Raji (cell line): Measurements from ENCODE around the gene VPS35L.

Source experiments
- POLR2A ChIP-seq: IDR thresholded peaks from 2 replicates; pipeline ENCODE4 v1.6.1; 2011; ENCODE audit warnings: low read depth, low read length, control low read depth; ENCODE audit not compliant: insufficient read depth

Gene VPS35L

GRCh38 chr16:19567560-19567959, 12.1 kb downstream of the VPS35L start:
- TF ChIP-seq POLR2A = no peak

GRCh38 chr16:19573997-19574396, 18.5 kb downstream of the VPS35L start:
- TF ChIP-seq POLR2A = no peak

DNA sequence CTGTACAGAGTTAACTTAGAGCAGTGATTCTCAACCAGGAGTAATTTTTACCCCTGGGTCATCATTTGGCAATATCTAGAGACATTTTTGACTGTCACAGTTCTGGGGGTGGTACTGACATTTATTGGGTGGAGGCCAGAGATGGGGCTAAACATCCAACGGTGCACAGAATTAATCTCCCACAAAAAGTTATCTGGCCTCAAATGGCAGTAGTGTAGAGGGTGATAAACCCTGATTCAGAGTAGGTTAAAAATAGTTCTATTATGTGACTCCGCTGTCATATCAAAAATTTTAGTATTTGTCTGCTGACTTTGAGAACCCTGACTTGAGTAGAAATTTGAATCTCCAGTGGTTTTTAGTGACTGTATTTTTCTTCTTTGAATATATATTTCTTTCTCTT, 19.1 kb downstream of the VPS35L start:
- no peak for TF ChIP-seq POLR2A

GRCh38 chr16:19578378-19578971, 23.0 kb downstream of the VPS35L start:
- TF ChIP-seq POLR2A = no peak

- TF ChIP-seq POLR2A = no peak
Measured at GRCh38 chr16:19582050-19582831, 26.7 kb downstream of the VPS35L start.

GRCh38 chr16:19583665-19584300, 28.3 kb downstream of the VPS35L start:
- no peak for TF ChIP-seq POLR2A

DNA sequence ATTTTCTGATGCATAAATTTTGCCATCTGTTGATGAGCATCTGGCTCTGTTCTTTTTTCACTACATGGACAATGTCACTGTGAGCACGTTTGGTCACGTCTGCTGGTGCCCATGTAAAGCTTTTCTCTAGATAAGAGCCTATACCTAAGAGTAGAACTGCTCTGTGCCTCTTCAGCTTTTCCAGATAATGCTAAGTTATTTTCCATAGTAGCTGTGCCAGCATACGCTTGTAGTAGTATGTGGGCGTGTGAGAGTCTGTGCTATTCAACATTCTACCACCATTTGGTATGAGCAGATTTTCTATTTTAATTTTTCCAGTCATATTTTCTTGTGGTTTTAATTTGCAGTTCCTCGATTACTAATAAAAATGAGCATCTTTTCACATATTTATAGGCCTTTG, 33.2 kb downstream of the VPS35L start:
- no peak for TF ChIP-seq POLR2A

DNA sequence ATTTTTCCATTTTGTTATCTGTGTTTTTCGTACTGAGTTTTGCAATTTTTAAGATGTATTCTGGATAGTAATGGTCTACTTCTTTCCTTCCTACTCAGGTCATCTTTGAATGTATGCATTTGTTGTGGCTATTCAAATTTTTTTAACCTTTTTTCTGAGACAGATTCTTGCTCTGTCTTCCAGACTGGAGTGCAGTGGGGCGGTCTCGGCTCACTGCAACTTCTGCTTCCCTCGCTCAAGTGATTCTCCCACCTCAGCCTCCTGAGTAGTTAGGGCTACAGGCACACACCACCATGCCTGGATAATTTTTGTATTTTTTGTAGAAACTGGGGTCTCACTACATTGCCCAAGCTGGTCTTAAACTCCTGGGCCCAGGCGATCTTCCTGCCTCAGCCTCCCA, 33.6 kb downstream of the VPS35L start:
- no peak for TF ChIP-seq POLR2A

DNA sequence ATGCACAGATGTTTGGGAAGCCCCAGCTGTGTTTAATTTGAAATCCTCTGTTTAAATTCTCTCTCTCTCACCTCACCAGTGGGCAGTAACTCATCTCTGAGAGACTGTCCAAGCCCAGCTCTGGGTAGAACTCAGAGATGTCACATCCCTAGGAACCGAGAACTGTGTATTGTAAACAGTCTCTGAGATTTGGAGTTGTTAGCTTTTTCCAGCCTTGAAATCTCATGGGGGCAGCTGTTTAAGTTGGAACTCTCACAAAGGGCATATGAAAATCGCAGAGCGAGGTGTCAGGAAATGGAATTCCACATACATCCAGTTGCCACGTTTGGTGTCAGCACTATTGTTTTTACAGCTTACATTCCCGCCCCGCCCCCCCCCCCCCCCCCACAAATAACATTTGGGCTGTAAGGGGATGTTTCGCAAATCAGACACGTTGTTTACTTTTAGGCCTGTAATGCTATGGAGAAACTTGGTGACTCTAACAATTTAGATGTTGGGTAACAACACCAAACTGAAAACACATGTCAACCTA, 34.3 kb downstream of the VPS35L start:
- TF ChIP-seq POLR2A = no peak

DNA sequence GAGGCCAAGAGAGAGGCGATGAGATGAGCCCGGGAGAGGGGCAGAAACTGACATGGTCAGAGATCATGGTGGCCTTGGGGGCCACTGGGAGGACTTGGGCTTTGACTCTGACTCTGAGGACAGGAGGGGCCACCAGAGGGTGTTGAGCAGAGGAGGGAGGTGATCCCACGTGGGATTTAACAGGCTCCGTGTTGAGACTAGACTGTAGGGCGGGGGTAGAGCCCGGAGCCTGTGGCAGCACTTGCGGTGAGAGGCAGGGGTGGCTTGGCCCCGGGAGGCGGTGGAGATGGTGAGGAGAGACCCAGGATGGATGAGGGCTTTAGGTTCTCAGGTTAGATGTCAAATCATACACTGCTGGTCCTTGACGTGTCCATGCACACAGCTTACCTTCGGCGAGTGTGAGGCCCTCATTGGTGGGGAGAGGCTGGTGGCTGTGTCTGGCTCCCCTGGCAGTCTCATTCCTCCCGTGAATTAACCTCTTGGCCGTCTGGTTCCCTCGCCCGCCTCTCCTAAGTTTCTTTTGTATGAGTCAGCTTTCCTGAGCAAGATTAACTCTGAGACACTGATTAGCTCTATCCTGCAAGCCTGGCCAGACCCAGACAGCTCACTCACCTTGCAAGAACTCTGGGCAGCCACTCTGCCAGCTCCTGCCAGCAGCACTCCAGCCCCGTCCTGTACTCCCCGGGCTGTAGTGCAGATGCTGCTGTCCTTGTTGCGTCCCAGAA, 39.7 kb downstream of the VPS35L start:
- no peak for TF ChIP-seq POLR2A

DNA sequence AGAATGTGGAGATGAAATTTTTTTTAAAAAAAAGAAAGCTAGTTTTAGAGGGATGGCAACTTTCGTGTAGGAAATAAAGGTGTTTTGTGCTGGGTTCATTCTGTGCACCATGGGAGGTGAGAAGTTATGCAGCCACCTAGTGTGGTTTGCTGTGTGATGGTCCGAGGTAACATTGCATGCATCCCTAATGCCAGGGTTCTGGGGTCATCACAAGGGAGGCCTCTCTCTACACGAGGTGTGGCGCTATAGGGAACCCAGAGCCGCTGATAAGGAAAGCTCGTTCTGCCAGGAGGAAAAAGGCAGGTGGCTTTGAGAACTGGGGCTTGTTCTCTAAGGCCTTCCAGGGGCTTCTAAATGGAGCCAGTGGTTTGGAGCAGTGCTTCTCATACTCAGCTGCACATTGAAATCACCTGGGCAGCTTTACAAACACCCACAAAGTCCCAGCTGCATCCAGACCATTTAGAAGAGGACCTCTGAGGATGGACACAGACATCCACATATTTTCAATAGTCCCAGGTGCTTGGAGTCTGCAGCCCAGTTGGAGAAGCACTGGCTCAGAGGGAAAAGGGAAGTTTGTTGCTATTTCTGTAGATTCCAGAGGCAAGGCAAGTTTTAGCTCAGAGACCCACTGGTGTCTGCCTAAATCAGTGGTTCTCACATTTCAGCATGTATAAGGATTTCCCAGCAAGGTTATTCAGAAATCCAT, 43.5 kb downstream of the VPS35L start:
- no peak for TF ChIP-seq POLR2A

GRCh38 chr16:19599968-19600716, 44.6 kb downstream of the VPS35L start:
- TF ChIP-seq POLR2A = no peak

GRCh38 chr16:19601083-19601976, 45.8 kb downstream of the VPS35L start:
- no peak for TF ChIP-seq POLR2A

DNA sequence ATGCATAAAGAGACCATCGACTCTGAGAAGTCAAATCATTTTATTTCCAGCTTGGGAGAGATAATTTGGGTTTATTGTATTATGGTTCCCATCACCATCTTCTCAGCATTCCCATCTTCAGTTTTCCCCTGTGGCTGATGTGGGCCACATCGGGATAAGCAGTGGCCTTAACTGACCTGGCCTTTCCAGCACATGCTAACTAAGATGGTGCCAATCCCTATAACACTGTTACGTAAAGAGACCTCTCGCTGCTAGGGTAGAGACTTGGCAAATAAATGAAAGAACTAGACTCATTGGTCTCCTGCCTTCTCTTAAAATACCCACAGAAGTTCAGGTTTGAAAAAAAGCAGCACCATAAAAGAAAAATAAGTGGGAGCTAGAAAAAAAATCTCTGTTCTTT, 49.4 kb downstream of the VPS35L start:
- no peak for TF ChIP-seq POLR2A

DNA sequence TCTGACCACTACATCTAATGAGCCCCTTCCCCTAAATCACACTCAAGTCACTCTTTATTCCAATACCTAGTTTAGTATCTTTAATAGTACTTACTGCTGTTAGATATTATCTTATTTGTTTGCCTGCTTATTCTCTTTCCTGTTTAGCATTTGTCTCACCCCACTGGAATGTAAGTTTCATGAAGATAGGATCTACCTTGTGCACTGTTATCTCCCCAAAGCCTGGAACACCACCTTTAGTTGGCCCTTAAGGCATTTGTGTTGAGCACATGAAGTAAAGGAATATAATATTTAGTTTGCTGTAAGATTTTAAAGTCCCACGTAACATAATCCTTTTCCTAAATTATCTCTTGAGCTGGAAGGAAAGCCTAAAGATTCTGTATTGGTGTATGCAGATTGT, 50.2 kb downstream of the VPS35L start:
- TF ChIP-seq POLR2A = no peak
